ENCODE data around the gene ZFAND5. TPM values are rescaled to one million over a fixed set of nuclear protein-coding genes. Genes with fewer than 3 reads are reported as not detected.
A peak's percentile ranks its signal among the peaks of the same experiment; 100 is the strongest.

ZFAND5 gene
- total and polyA plus RNA-seq, 7 donors = 77.7 to 951 (median 594) TPM

DNA sequence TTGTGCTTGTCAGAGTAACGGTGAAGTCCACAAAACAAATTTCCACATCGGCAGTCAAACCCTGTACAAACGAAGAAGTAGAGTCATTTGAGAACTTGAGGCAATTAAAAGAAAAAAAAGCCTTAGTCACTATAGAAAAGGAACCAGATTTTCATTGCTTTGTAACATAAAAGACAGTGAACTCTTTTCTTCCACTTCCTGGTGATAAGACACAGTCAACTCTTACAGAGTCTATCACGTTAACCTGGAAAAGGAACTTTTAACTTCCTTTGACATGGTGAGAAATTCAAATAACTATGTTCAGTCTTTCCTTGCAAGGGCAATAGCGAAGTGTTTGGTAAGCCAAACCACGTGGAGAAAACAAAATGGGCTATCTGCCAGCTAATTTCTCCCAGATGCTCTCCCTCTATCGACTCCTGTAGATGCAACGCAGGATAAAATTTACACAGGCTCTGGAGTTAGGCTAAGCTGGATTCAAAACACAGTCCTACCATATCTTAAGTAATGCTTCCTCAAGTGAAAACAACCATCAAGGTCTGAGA is 8.9 kb downstream of the ZFAND5 start:
- WGBS, 3 donors = 33 to 36% (median 33%) methylated on average over 8 of the region's 8 CpGs
- ATAC-seq (peak in 1 of 4 donors; percentile 9), DNase-seq (no peak)
- peak overlapping the region; percentile 99 for H3K27ac ChIP-seq
- intact Hi-C loops (cut with DNase I) = loop anchor here (5.0 to 10.0 kb wide), 2 partner anchors 39 to 61 kb away; no protein-coding TSS in a partner anchor
- no peaks in the 10 kb centered on the region for H3K27me3 ChIP-seq (ENCODE audit: insufficient read depth in 3 of 3, low read length in 2 of 3)
- H3K36me3 ChIP-seq (ENCODE audit: insufficient read depth in 1 of 2, low read depth in 1 of 2) = peaks cover 5 to 94% of the 10 kb centered on the region in 2 donors
- H3K4me1 ChIP-seq = peaks cover 85% of the 10 kb centered on the region
- TF ChIP-seq, protein P1, sequence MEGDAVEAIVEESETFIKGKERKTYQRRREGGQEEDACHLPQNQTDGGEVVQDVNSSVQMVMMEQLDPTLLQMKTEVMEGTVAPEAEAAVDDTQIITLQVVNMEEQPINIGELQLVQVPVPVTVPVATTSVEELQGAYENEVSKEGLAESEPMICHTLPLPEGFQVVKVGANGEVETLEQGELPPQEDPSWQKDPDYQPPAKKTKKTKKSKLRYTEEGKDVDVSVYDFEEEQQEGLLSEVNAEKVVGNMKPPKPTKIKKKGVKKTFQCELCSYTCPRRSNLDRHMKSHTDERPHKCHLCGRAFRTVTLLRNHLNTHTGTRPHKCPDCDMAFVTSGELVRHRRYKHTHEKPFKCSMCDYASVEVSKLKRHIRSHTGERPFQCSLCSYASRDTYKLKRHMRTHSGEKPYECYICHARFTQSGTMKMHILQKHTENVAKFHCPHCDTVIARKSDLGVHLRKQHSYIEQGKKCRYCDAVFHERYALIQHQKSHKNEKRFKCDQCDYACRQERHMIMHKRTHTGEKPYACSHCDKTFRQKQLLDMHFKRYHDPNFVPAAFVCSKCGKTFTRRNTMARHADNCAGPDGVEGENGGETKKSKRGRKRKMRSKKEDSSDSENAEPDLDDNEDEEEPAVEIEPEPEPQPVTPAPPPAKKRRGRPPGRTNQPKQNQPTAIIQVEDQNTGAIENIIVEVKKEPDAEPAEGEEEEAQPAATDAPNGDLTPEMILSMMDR (IDR thresholded peaks at IDR 0.05) = no peak
- no peaks in the 10 kb centered on the region for H3K9me3 ChIP-seq
- peak overlapping the region; percentile 84 for H3K4me3 ChIP-seq

DNA sequence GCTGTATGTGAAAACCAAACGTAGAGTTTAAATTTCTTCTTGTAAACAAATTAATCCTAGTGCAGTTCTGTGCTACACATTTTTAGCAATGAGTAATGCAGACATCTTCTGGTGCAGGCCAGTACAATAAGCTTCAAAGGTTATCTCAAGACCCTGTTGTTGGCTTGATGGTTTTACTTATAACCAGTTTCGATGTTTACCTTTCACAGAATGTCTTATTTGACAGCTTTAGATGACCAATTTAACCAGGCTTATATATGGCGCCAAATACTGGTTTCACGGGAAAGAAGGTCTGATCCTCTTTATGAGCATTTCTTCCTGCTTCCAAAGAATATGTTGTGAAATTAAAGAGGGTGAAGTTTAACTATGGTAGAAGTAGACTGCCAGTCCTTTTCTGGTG is 9.9 kb downstream of the ZFAND5 start:
- ATAC-seq = no peak
- TF ChIP-seq, protein P1 (IDR thresholded peaks at IDR 0.05) = no peak
- Histone ChIP-seq H3K36me3 (ENCODE audit: insufficient read depth in 1 of 2, low read depth in 1 of 2) (peaks cover 5 to 85% of the 10 kb centered on the region in 2 donors), H3K4me3 (no peak overlapping the region), H3K4me1 (peaks cover 89% of the 10 kb centered on the region), H3K9me3 (no peaks in the 10 kb centered on the region), H3K27ac (peak overlapping the region; percentile 99), H3K27me3 (ENCODE audit: insufficient read depth in 3 of 3, low read length in 2 of 3) (no peaks in the 10 kb centered on the region)
- intact Hi-C loops (cut with DNase I) = loop anchor here (5.0 to 10.0 kb wide), 2 partner anchors 38 to 60 kb away; no protein-coding TSS in a partner anchor
- WGBS, 3 donors = 73 to 84% (median 79%) methylated on average over 4 of the region's 4 CpGs
- no peak for DNase-seq

DNA sequence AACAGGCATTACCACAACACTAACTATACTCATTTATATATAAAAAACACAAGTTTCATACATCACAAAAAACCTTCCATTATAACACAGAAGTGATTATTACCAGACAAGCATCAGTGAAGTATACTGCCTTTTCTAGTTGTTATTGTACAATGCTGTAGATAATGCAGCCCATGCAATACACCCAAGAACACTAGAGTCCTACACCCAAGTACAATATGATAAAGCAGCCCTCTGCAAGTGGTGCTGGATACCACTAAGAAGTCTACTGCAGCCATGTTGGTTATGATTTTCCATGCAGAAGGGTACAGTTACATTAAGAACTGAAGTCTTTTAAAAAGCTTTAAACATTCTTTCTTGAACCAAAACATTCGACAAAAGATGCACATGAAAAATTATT is 10.3 kb downstream of the ZFAND5 start:
- intact Hi-C loops (cut with DNase I) = loop anchor here (5.0 to 10.0 kb wide), 2 partner anchors 37 to 60 kb away; no protein-coding TSS in a partner anchor
- H3K27me3 ChIP-seq (ENCODE audit: insufficient read depth in 3 of 3, low read length in 2 of 3) = no peaks in the 10 kb centered on the region
- ATAC-seq (no peak), DNase-seq (no peak)
- no peaks in the 10 kb centered on the region for H3K9me3 ChIP-seq
- peak overlapping the region; percentile 99 for H3K27ac ChIP-seq
- no peak overlapping the region for H3K4me3 ChIP-seq
- peaks cover 5 to 80% of the 10 kb centered on the region in 2 donors for H3K36me3 ChIP-seq (ENCODE audit: insufficient read depth in 1 of 2, low read depth in 1 of 2)
- WGBS, 3 donors = 85 to 100% (median 89%) methylated on average over 1 of the region's 1 CpG
- TF ChIP-seq, protein P1 (IDR thresholded peaks at IDR 0.05) = no peak
- peaks cover 85% of the 10 kb centered on the region for H3K4me1 ChIP-seq

DNA sequence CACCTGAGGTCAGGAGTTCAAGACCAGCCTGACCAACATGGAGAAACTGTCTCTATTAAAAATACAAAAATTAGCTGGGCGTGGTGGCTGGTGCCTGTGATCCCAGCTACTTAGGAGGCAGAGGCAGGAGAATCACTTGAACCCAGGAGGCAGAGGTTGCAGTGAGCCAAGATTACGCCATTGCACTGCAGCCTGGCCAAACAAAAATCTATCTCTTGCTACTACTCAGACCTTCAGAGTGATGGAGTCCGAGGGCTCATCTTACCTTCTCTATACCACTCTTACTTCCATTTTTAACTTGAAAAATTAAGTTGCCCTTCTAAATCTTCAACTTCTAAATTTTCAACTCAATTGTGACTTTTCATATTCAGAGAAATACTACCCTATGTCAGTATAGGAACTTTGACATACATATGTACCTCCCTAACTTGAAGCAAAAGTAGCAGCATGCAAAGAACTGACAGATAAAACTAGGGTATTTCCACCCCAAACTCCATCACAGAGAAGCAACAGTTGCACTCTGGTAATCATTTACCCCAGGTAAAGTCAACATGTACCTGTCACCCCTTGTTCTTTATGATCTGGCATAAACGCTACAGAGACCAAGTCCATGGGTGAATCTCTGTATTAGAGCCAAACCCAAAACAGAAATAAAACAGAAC is 11.4 kb downstream of the ZFAND5 start:
- Histone ChIP-seq H3K4me1 (peaks cover 76% of the 10 kb centered on the region), H3K27ac (peak overlapping the region; percentile 83), H3K36me3 (ENCODE audit: insufficient read depth in 1 of 2, low read depth in 1 of 2) (peaks cover 5 to 69% of the 10 kb centered on the region in 2 donors), H3K27me3 (ENCODE audit: insufficient read depth in 3 of 3, low read length in 2 of 3) (no peaks in the 10 kb centered on the region), H3K9me3 (no peaks in the 10 kb centered on the region), H3K4me3 (no peak overlapping the region)
- intact Hi-C loops (cut with DNase I) = loop anchor here in 1 of 2 donors (10.0 kb wide), 1 partner anchor 59 kb away; no protein-coding TSS in a partner anchor
- 87 to 92% (median 89%) methylated on average over 4 of the region's 4 CpGs for WGBS, 3 donors
- no peak for DNase-seq
- peak in 2 of 4 donors; percentile 4 to 13 for ATAC-seq
- TF ChIP-seq, protein P1 (IDR thresholded peaks at IDR 0.05) = no peak

Data from psoas muscle (tissue), 8 donors.